Mucosa of rectum (tissue), 2 donors: Measurements from ENCODE around the gene TCF12.

Experiments
- H3K27ac ChIP-seq, 2 donors: one replicate each; pipeline ENCODE4 v1.7.0; 2013; ENCODE audit warnings: inconsistent platforms in 2 of 2, low read depth in 2 of 2, low read length in 2 of 2
- H3K27me3 ChIP-seq, 2 donors: one replicate each; pipeline ENCODE4 v1.7.0; 2013; ENCODE audit warnings: low read length in 2 of 2; ENCODE audit not compliant: control insufficient read depth in 2 of 2, insufficient read depth in 2 of 2
- H3K36me3 ChIP-seq, 2 donors: one replicate each; pipeline ENCODE4 v1.7.0; 2013; ENCODE audit warnings: low read length in 2 of 2; ENCODE audit not compliant: control insufficient read depth in 2 of 2, insufficient read depth in 2 of 2
- H3K4me1 ChIP-seq, 2 donors: one replicate each; pipeline ENCODE4 v1.7.0; 2013; ENCODE audit warnings: low read length in 2 of 2, mild to moderate bottlenecking in 1 of 2; ENCODE audit not compliant: control insufficient read depth in 2 of 2, insufficient read depth in 2 of 2
- H3K4me3 ChIP-seq, 2 donors: one replicate each; pipeline ENCODE4 v1.7.0; 2013; ENCODE audit warnings: low read length in 2 of 2
- H3K9ac ChIP-seq, 2 donors: one replicate each; pipeline ENCODE4 v1.7.0; 2013; ENCODE audit warnings: low read length in 2 of 2, low read depth in 1 of 2, mild to moderate bottlenecking in 1 of 2
- H3K9me3 ChIP-seq, 2 donors: one replicate each; pipeline ENCODE4 v1.7.0; 2013; ENCODE audit warnings: low read length in 2 of 2; ENCODE audit not compliant: control insufficient read depth in 2 of 2
- donor health status: healthy.
- donor health status: Normal muscosa, but diverticular disease.

Gene TCF12

DNA sequence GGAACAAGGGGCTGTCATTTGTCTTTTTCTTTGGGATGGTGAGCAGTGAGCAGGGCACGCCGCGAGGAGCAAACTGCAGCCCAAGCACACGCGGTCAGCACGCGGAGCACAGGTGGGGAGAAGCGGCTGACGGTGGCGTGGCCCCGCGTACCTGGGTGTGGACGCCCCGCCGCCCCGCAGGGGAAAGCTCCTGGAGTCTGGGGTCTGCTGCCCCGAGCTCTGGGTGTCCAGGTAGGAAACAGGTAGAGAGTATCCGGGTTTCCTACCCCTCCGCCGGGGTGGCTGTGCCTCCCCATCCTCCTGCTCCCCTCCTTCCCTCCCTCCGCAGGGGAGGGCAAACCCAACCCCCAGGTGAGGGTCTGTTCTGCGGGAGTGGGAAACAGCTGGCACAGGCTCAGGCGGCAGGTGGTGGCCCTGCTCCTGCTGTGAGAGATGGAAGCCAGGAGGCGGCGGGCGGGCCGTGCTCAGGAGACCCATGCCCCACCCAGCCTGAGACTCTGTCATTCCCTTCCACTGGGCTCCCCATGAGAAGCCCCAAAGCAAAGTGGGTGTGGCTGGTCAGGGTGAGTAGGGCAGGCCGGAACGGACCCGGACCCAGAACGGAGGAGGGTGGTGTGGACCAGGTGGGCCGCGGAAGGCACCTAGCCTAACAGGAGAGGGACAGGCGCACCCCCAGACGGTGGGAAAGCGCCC is 400.9 kb downstream of the TCF12 start:
- Histone ChIP-seq H3K27ac (no peak overlapping the region), H3K4me3 (no peak overlapping the region), H3K27me3 (no peaks in the 10 kb centered on the region), H3K4me1 (peaks cover 10 to 17% of the 10 kb centered on the region in 2 donors), H3K36me3 (no peaks in the 10 kb centered on the region), H3K9me3 (no peaks in the 10 kb centered on the region), H3K9ac (no peak overlapping the region)

DNA sequence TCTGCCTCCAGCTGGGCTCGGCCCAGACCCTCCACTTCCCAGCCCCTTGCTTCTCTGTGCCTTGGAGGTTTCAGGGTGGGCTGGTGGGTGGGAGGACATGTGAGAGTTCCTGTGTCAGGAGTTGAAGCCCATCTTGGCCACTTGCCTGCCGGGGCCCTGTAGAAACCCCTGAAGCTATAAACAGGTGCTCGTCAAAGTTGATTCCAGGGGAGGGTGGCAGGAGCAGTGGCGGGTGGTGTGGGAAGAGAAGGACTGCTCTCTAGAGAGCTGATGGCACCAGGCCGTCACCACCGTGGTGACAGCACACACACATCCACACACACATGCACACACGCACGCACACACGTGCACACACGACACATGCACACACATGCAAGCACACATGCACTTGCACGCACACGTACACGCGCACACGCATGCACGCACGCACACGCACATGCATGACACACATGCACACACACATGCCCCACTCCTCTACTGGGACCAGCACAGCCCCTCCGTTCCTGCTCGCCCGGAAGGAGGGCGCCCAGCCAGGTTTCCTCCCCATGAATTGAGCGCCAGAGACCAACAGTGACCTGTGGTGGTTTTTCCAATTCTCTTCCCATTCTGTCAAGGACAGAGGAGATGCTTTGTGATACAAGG is 401.6 kb downstream of the TCF12 start:
- Histone ChIP-seq H3K4me3 (no peak overlapping the region), H3K36me3 (no peaks in the 10 kb centered on the region), H3K27ac (peak overlapping the region in 1 of 2 donors; percentile 21), H3K9ac (no peak overlapping the region), H3K9me3 (no peaks in the 10 kb centered on the region), H3K4me1 (peaks cover 13 to 23% of the 10 kb centered on the region in 2 donors), H3K27me3 (no peaks in the 10 kb centered on the region)

DNA sequence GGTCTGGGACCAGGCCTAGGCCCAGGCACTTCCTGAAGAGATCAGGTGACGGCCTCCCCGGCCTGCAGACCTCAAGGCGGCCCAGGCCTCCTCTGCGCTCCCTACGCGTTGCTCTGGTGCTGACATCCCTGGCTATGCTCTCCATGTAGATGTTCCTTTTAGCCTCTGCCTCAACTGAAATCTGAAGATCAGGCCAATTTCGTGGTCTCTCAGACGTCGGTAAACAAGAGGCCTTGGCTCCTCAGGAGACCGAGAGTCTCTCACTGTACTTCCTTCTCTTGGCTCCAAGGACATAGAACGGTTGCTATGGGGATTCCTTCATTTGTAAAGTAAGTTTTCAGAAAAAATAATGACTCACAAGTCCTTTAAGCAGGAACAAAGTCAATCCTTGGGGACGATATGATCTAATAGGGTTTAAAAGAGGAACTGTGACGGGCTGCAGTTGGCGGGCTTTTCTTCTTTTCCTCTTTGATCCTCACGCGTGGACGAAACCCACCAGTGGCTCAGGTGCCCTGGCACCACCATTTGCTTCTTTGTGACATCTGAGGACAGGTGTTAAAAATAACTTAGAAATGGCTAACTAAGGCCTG is 402.3 kb downstream of the TCF12 start:
- H3K27ac ChIP-seq: peak overlapping the region in 1 of 2 donors; percentile 21
- H3K9me3 ChIP-seq: no peaks in the 10 kb centered on the region
- H3K4me1 ChIP-seq: peaks cover 13 to 28% of the 10 kb centered on the region in 2 donors
- H3K4me3 ChIP-seq: no peak overlapping the region
- H3K9ac ChIP-seq: no peak overlapping the region
- no peaks in the 10 kb centered on the region for H3K27me3 ChIP-seq
- no peaks in the 10 kb centered on the region for H3K36me3 ChIP-seq

GRCh38 chr15:57321485-57321884 is 403.0 kb downstream of the TCF12 start:
- Histone ChIP-seq H3K9me3 (no peaks in the 10 kb centered on the region), H3K4me1 (peaks cover 16 to 33% of the 10 kb centered on the region in 2 donors), H3K36me3 (no peaks in the 10 kb centered on the region), H3K27me3 (no peaks in the 10 kb centered on the region), H3K4me3 (no peak overlapping the region), H3K9ac (no peak overlapping the region), H3K27ac (no peak overlapping the region)

- Histone ChIP-seq H3K27ac (no peak overlapping the region), H3K4me3 (no peak overlapping the region), H3K9me3 (no peaks in the 10 kb centered on the region), H3K27me3 (no peaks in the 10 kb centered on the region), H3K4me1 (peaks cover 18 to 38% of the 10 kb centered on the region in 2 donors), H3K36me3 (no peaks in the 10 kb centered on the region), H3K9ac (peak overlapping the region in 1 of 2 donors; percentile 6)
These were observed 403.6 kb downstream of the TCF12 start for GRCh38 chr15:57321973-57322601.

- peak overlapping the region; percentile 91 to 94 for H3K27ac ChIP-seq
These were observed 404.3 kb downstream of the TCF12 start for GRCh38 chr15:57322602-57323250.

DNA sequence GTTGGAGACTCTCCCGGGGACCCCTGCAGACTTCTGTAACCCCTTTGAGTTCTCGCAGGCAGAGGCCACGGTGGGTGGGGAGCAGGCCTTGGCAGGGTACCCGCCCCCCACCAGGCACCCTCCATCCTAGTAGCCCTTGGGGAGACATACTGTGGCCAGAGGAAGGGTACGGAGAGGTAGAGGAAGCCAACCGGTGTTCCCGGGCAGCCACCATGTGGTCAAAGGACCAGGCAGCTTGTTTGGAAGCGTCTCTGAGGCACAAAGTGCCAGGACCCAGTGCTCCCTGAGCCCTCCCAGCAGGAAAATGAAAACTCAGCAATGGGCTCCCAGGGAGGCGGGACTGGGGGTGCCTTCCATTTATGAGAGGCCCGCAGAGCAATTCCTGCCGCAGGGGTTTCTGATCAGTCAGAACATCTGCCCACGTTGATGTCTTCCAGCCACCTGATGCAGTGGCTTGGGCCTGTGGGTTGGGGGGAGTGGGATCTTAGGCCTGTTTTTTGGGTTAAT is 404.9 kb downstream of the TCF12 start:
- Histone ChIP-seq H3K9ac (peak overlapping the region; percentile 47 to 57), H3K4me3 (peak overlapping the region in 1 of 2 donors; percentile 48), H3K4me1 (peaks cover 25 to 45% of the 10 kb centered on the region in 2 donors), H3K36me3 (no peaks in the 10 kb centered on the region), H3K27ac (peak overlapping the region; percentile 91 to 94), H3K9me3 (no peaks in the 10 kb centered on the region), H3K27me3 (no peaks in the 10 kb centered on the region)

More at GRCh38 chr15:57322602-57323250, 404.3 kb downstream of the TCF12 start:
- Histone ChIP-seq H3K9me3 (no peaks in the 10 kb centered on the region), H3K9ac (no peak overlapping the region), H3K4me1 (peaks cover 24 to 42% of the 10 kb centered on the region in 2 donors), H3K27me3 (no peaks in the 10 kb centered on the region), H3K36me3 (no peaks in the 10 kb centered on the region), H3K4me3 (no peak overlapping the region)

DNA sequence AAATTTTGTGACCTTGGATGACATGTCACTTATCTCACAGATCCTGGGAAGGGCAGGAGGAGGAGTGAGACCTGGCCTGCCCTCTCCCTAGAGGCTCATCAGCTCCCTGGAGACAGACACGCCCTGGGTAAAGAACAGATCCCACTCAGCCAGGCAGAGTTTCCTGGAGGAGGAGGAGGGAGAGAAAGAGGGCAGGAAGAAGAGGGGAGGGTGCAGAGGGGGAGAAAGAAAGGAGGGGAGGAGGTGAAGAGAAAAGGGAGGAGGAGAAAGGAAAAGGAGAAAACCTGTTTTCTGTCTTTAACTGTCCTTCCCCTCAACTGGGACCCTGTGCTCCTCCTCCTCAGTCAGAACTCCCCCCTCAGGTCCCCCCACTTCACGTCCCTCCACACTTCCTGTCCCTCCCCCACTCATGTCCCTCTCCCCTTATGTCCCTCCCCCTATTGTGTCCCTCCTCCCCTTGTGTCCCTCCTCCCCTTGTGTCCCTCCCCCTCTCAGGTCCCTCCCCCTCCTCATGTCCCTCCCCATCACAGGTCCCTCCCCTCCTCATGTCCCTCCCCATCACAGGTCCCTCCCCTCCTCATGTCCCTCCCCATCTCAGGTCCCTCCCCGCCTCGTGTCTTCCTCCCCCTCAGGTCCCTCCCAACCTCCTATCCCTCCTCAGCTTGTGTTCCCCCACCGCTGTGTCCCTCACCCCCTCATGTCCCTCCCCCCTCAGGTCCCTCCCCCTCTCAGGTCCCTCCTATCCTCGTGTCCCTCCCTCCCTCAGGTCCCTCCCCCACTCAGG is 405.6 kb downstream of the TCF12 start:
- Histone ChIP-seq H3K9me3 (no peaks in the 10 kb centered on the region), H3K4me1 (peaks cover 25 to 45% of the 10 kb centered on the region in 2 donors), H3K27ac (peak overlapping the region; percentile 91 to 94), H3K27me3 (no peaks in the 10 kb centered on the region), H3K9ac (peak overlapping the region; percentile 47 to 57), H3K4me3 (peak overlapping the region; percentile 48 to 72), H3K36me3 (no peaks in the 10 kb centered on the region)

- Histone ChIP-seq H3K27ac (peak overlapping the region; percentile 91 to 94), H3K9ac (no peak overlapping the region), H3K4me1 (peaks cover 25 to 45% of the 10 kb centered on the region in 2 donors), H3K4me3 (peak overlapping the region in 1 of 2 donors; percentile 31), H3K27me3 (no peaks in the 10 kb centered on the region), H3K36me3 (no peaks in the 10 kb centered on the region), H3K9me3 (no peaks in the 10 kb centered on the region)
These were observed 406.1 kb downstream of the TCF12 start for GRCh38 chr15:57324590-57324890.
